Uterus (tissue), 2 donors: ENCODE results near the gene SLC44A1.

ENCODE experiments used
- POLR2A ChIP-seq, 2 donors: fragments of 450-650 bp; IDR thresholded peaks; one replicate each; pipeline ENCODE4 v1.6.1; 2016; ENCODE audit warnings: antibody characterized with exemption in 2 of 2, mild to moderate bottlenecking in 1 of 2, moderate library complexity in 1 of 2
- TF ChIP-seq, protein P1 (sequence below), 4 experiments: fragments of 200-600 bp in 2 of 4; fragments of 450-650 bp in 2 of 4; sonication (generic) in 2 of 4; IDR thresholded peaks; one replicate each; pipeline ENCODE4 v1.5.1; 2016 to 2019; ENCODE audit warnings: antibody characterized with exemption in 4 of 4, mild to moderate bottlenecking in 2 of 4, moderate library complexity in 1 of 4

DNA sequence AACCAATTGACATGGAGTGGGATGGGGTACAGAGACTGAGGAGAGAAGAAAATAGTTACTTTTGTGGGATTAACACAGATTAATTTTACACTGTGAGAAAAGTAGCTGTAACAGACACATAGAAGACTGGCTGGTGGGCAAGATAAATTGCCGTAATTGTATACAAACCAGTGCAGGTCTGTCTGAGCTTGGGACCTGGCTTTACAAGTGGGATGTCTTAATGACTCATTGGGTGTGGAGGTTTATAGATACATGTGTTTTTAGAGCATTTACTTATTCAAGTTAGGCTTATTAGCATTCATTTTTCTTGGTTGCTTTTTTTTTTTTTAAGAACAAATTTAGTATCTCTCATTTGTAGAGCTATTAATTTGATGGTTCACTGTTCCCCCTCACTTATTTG is 37.5 kb downstream of the SLC44A1 start:
- no peak for TF ChIP-seq POLR2A (IDR thresholded peaks at IDR 0.05)
- TF ChIP-seq, protein P1, sequence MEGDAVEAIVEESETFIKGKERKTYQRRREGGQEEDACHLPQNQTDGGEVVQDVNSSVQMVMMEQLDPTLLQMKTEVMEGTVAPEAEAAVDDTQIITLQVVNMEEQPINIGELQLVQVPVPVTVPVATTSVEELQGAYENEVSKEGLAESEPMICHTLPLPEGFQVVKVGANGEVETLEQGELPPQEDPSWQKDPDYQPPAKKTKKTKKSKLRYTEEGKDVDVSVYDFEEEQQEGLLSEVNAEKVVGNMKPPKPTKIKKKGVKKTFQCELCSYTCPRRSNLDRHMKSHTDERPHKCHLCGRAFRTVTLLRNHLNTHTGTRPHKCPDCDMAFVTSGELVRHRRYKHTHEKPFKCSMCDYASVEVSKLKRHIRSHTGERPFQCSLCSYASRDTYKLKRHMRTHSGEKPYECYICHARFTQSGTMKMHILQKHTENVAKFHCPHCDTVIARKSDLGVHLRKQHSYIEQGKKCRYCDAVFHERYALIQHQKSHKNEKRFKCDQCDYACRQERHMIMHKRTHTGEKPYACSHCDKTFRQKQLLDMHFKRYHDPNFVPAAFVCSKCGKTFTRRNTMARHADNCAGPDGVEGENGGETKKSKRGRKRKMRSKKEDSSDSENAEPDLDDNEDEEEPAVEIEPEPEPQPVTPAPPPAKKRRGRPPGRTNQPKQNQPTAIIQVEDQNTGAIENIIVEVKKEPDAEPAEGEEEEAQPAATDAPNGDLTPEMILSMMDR (IDR thresholded peaks at IDR 0.05): no peak
